Measurements from ENCODE around the gene PRSS50.

DNA sequence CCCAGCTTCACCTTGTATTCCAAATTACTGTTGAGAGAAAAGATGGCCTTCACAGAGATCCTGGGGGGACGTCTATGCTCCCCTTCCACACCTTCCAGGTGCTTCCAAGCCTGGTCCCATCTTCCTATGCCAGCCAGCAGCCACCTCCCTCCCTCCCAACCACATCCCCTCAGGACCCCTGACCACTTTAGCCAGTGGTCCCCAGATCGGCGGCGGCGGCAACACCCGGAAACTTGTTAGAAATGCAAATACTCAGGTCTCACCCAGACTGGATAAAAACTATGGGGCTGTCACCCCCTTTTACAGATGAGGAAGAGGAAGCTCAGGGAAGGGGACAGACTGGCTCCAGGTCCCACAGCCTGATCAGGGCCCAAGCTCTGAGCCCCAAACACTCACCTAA lies 38.0 kb upstream of the PRSS50 start:
- TF ChIP-seq, protein P1, sequence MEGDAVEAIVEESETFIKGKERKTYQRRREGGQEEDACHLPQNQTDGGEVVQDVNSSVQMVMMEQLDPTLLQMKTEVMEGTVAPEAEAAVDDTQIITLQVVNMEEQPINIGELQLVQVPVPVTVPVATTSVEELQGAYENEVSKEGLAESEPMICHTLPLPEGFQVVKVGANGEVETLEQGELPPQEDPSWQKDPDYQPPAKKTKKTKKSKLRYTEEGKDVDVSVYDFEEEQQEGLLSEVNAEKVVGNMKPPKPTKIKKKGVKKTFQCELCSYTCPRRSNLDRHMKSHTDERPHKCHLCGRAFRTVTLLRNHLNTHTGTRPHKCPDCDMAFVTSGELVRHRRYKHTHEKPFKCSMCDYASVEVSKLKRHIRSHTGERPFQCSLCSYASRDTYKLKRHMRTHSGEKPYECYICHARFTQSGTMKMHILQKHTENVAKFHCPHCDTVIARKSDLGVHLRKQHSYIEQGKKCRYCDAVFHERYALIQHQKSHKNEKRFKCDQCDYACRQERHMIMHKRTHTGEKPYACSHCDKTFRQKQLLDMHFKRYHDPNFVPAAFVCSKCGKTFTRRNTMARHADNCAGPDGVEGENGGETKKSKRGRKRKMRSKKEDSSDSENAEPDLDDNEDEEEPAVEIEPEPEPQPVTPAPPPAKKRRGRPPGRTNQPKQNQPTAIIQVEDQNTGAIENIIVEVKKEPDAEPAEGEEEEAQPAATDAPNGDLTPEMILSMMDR (IDR thresholded peaks at IDR 0.05), result no peak
- TF ChIP-seq EP300 (IDR thresholded peaks at IDR 0.05), result no peak

Measured in gastroesophageal sphincter (tissue), 3 donors.